Activated T-helper 1 cell treated with Interleukin-2 at 50 U/mL for 16 hours (primary cell): Measurements from ENCODE around the gene PARD3B.
"Not testable (repeated sequence)": the region's sequence is repeated elsewhere in the genome, so short reads cannot be mapped to it uniquely, and the experiment has no call there.

Source experiments
- DNase-seq: peaks from one replicate; pipeline ENCODE4 v3.0.0-alpha.2; 2020; ENCODE audit warnings: low read depth

Gene PARD3B

GRCh38 chr2:204539019-204539385 is 6.3 kb upstream of the PARD3B start:
- DNase-seq, result no peak

GRCh38 chr2:204541637-204542036 is 3.6 kb upstream of the PARD3B start:
- no peak for DNase-seq

GRCh38 chr2:204542982-204543608 is 2.2 kb upstream of the PARD3B start:
- no peak for DNase-seq

GRCh38 chr2:204545861-204546735 is 823 bp downstream of the PARD3B start:
- no peak for DNase-seq

- DNase-seq, result no peak
Observed at GRCh38 chr2:204550751-204551511, 5.7 kb downstream of the PARD3B start.

- DNase-seq, result no peak
Observed at GRCh38 chr2:204551512-204551863, 6.2 kb downstream of the PARD3B start.

GRCh38 chr2:204557604-204558003 is 12.3 kb downstream of the PARD3B start:
- DNase-seq, result no peak

GRCh38 chr2:204559358-204559757 is 14.1 kb downstream of the PARD3B start:
- not testable (repeated sequence) for DNase-seq

GRCh38 chr2:204560902-204561301 is 15.6 kb downstream of the PARD3B start:
- DNase-seq, result no peak

GRCh38 chr2:204561771-204562170 is 16.5 kb downstream of the PARD3B start:
- no peak for DNase-seq

GRCh38 chr2:204566439-204566838 is 21.2 kb downstream of the PARD3B start:
- no peak for DNase-seq

- no peak for DNase-seq
Observed at GRCh38 chr2:204570421-204570820, 25.1 kb downstream of the PARD3B start.

- no peak for DNase-seq
Observed at GRCh38 chr2:204571041-204571440, 25.8 kb downstream of the PARD3B start.

- no peak for DNase-seq
Observed at GRCh38 chr2:204571911-204572310, 26.6 kb downstream of the PARD3B start.

- no peak for DNase-seq
Observed at GRCh38 chr2:204573221-204573620, 27.9 kb downstream of the PARD3B start.

GRCh38 chr2:204574486-204574885 is 29.2 kb downstream of the PARD3B start:
- no peak for DNase-seq

GRCh38 chr2:204575463-204575862 is 30.2 kb downstream of the PARD3B start:
- DNase-seq, result no peak

GRCh38 chr2:204576362-204576979 is 31.2 kb downstream of the PARD3B start:
- no peak for DNase-seq

- DNase-seq, result no peak
Observed at GRCh38 chr2:204578928-204579598, 33.8 kb downstream of the PARD3B start.

- DNase-seq, result no peak
Observed at GRCh38 chr2:204581946-204582345, 36.7 kb downstream of the PARD3B start.

- no peak for DNase-seq
Observed at GRCh38 chr2:204583773-204584172, 38.5 kb downstream of the PARD3B start.

GRCh38 chr2:204585930-204586329 is 40.7 kb downstream of the PARD3B start:
- no peak for DNase-seq
